A549 (cell line): Measurements from ENCODE around the gene KLHL11.

Experiments
- CHD4 ChIP-seq: fragments of 200-600 bp; sonication (generic); IDR thresholded peaks from 2 replicates; pipeline ENCODE4 v1.6.1; 2016; ENCODE audit warnings: antibody characterized with exemption, mild to moderate bottlenecking, borderline replicate concordance
- EP300 ChIP-seq, 2 experiments: fragments of >200 bp; sonication (Bioruptor Twin); formaldehyde crosslinking; IDR thresholded peaks; 2 replicates in 1 of 2; 3 replicates in 1 of 2; pipeline ENCODE4 v1.6.1; 2016 to 2017
- GATA3 ChIP-seq: IDR thresholded peaks from 2 replicates; pipeline ENCODE4 v1.6.1; 2012; ENCODE audit warnings: borderline replicate concordance
- HOXB5 ChIP-seq: fragments of 250-450 bp; sonication (Bioruptor Pico); IDR thresholded peaks from 2 replicates; pipeline ENCODE4 v1.5.0; 2020; ENCODE audit warnings: mild to moderate bottlenecking, moderate library complexity
- POLR2A ChIP-seq: IDR thresholded peaks from 2 replicates; pipeline ENCODE4 v1.6.1; 2012; ENCODE audit warnings: mild to moderate bottlenecking, low read length
- RCOR1 ChIP-seq: fragments of 150-350 bp; IDR thresholded peaks from 2 replicates; pipeline ENCODE4 v1.6.1; 2014; ENCODE audit warnings: antibody characterized with exemption, low read length, low read depth
- SREBF2 ChIP-seq: fragments of 450-650 bp; IDR thresholded peaks from 2 replicates; pipeline ENCODE4 v1.6.1; 2014; ENCODE audit warnings: mild to moderate bottlenecking, moderate library complexity
- TP53 ChIP-seq: fragments of 250-450 bp; sonication (Bioruptor Pico); IDR thresholded peaks from 2 replicates; pipeline ENCODE4 v1.5.0; 2021; ENCODE audit warnings: mild to moderate bottlenecking, moderate library complexity
- TF ChIP-seq, protein P1 (sequence below): fragments of >200 bp; sonication (Bioruptor Twin); formaldehyde crosslinking; IDR thresholded peaks from 3 replicates; pipeline ENCODE4 v1.5.1; 2016
- TF ChIP-seq, protein P2 (sequence below): IDR thresholded peaks from 2 replicates; pipeline ENCODE4 v1.6.1; 2012; ENCODE audit warnings: low read depth, borderline replicate concordance

DNA sequence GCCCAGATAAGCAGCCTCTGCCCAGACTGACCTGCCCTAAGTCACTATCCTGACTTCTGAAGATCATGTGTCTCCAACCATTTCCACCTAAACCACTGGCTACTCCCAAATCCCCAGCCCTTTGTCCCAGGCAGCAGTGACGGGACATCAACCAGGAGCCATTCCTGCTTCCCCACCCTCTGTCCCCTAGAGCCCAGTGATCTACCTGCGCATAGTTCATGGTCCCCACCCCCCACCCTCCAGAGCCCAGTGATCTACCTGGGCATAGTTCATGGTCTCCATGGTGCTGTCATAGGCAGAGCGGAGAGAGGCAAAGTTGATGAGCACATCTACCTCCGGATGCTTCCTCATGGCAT is 26.8 kb upstream of the KLHL11 start:
- TF ChIP-seq, protein P1, sequence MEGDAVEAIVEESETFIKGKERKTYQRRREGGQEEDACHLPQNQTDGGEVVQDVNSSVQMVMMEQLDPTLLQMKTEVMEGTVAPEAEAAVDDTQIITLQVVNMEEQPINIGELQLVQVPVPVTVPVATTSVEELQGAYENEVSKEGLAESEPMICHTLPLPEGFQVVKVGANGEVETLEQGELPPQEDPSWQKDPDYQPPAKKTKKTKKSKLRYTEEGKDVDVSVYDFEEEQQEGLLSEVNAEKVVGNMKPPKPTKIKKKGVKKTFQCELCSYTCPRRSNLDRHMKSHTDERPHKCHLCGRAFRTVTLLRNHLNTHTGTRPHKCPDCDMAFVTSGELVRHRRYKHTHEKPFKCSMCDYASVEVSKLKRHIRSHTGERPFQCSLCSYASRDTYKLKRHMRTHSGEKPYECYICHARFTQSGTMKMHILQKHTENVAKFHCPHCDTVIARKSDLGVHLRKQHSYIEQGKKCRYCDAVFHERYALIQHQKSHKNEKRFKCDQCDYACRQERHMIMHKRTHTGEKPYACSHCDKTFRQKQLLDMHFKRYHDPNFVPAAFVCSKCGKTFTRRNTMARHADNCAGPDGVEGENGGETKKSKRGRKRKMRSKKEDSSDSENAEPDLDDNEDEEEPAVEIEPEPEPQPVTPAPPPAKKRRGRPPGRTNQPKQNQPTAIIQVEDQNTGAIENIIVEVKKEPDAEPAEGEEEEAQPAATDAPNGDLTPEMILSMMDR, result no peak
- no peak for TF ChIP-seq EP300 (IDR thresholded peaks at IDR 0.05)
- TF ChIP-seq POLR2A, result no peak
- no peak for TF ChIP-seq TP53 (CRISPR knock-in tag)
- no peak for TF ChIP-seq CHD4
- no peak for TF ChIP-seq GATA3
- TF ChIP-seq SREBF2, result no peak
- TF ChIP-seq, protein P2, sequence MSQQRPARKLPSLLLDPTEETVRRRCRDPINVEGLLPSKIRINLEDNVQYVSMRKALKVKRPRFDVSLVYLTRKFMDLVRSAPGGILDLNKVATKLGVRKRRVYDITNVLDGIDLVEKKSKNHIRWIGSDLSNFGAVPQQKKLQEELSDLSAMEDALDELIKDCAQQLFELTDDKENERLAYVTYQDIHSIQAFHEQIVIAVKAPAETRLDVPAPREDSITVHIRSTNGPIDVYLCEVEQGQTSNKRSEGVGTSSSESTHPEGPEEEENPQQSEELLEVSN, result no peak
- TF ChIP-seq HOXB5 (CRISPR knock-in tag), result no peak
- TF ChIP-seq RCOR1, result no peak
